ENCODE data around the gene UXS1. TPM values are rescaled to one million over a fixed set of nuclear protein-coding genes. Genes with fewer than 3 reads are reported as not detected.

Gene UXS1
- total and polyA plus RNA-seq, 2 donors (not counting 1 experiment from before 2014, with no cell fraction given), result 20.3 to 44.8 TPM

DNA sequence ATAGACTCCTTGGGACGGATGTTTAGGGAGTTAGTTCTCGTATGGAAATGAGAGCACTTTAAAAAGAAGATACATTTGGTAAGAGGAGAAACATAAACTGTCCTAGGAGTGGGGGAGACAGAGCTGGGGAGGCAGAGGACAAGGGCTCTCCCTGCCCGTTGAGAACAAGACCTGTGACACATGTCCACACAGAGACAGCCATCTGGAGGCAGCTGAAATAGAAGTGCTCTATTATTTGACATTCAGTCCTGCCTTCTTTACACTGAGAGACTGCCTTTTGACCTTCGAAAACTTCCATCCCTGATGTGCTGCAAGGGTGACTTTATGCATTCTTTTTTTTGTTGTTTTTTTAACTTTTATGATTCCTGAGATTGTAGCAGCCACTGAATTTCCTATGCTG lies 150.1 kb downstream of the UXS1 start:
- POLR2A ChIA-PET, result no interaction called here
- no peak for ATAC-seq (ENCODE audit: low read depth)
- Mint-ChIP-seq H3K4me1 (no peaks in the 10 kb centered on the region), H3K9me3 (ENCODE audit: insufficient read depth) (no peaks in the 10 kb centered on the region), H3K4me3 (no peak overlapping the region), H3K27ac (no peak overlapping the region), H3K27me3 (peaks cover 2% of the 10 kb centered on the region)
- H4K20me1 ChIP-seq (ENCODE audit: control insufficient read depth, insufficient read depth, low read length, poor library complexity, severe bottlenecking), result no peaks in the 10 kb centered on the region
- CTCF ChIA-PET, result no interaction called here
- no peaks in the 10 kb centered on the region for H3K4me1 ChIP-seq (ENCODE audit: control insufficient read depth in 2 of 2, insufficient read depth in 2 of 2, low read length in 2 of 2)
- no peak overlapping the region for H3K27ac ChIP-seq (ENCODE audit: low read length in 2 of 2)
- H3K9me3 ChIP-seq (ENCODE audit: control extremely low read depth in 1 of 3, control insufficient read depth in 2 of 3, insufficient read depth in 1 of 3, low read length in 2 of 3), result no peaks in the 10 kb centered on the region
- intact Hi-C loops (cut with micrococcal nuclease), result no loop called here
- no peak for TF ChIP-seq EZH2 (IDR thresholded peaks at IDR 0.05; ENCODE audit: borderline replicate concordance, insufficient read depth, low read depth, low read length, poor library complexity, severe bottlenecking)
- TF ChIP-seq CTCF (IDR thresholded peaks at IDR 0.05), result no peak
- no peaks in the 10 kb centered on the region for H3K27me3 ChIP-seq (replicated peaks in 1 of 4; ENCODE audit: control extremely low read depth in 1 of 4, control insufficient read depth in 3 of 4, insufficient read depth in 4 of 4, low read length in 3 of 4)
- 81% methylated on average over 3 of the region's 4 CpGs for WGBS (ENCODE audit: insufficient coverage)
- H3K4me3 ChIP-seq (ENCODE audit: control extremely low read depth in 1 of 5, extremely low read depth in 1 of 5, insufficient read depth in 1 of 5, low read depth in 2 of 5, low read length in 4 of 5), result no peak overlapping the region
- H3K36me3 ChIP-seq (replicated peaks in 1 of 2; ENCODE audit: control extremely low read depth in 1 of 2, control insufficient read depth in 1 of 2, extremely low read depth in 1 of 2, insufficient read depth in 2 of 2, low read length in 1 of 2), result no peaks in the 10 kb centered on the region
- H3K79me2 ChIP-seq (ENCODE audit: control insufficient read depth, insufficient read depth, low read length), result no peaks in the 10 kb centered on the region
- H2AFZ ChIP-seq (ENCODE audit: insufficient read depth, low read depth, low read length, poor library complexity, severe bottlenecking), result no peak overlapping the region
- H3K4me2 ChIP-seq (replicated peaks; ENCODE audit: low read depth, low read length, poor library complexity, severe bottlenecking), result no peak overlapping the region
- DNase-seq, result no peak
- no peak overlapping the region for H3K9ac ChIP-seq (ENCODE audit: low read length)
